OCI-LY1 (cell line): ENCODE measurements around the gene GLIPR1L2.

Source experiments
- H2AFZ ChIP-seq: fragments of 200-600 bp; sonication (generic), shearing (Covaris generic); 2 replicates; pipeline ENCODE4 v1.6.0; 2014; ENCODE audit warnings: antibody characterized with exemption, mild to moderate bottlenecking, low read length
- H3F3A ChIP-seq: fragments of 200-600 bp; sonication (generic), shearing (Covaris generic); 2 replicates; pipeline ENCODE4 v1.6.0; 2014; ENCODE audit warnings: mild to moderate bottlenecking, antibody characterized with exemption, low read length, moderate library complexity; ENCODE audit not compliant: insufficient read depth
- H3K27ac ChIP-seq: fragments of 200-600 bp; sonication (generic); 2 replicates; pipeline ENCODE4 v1.5.1; 2014; ENCODE audit warnings: low read length, mixed run types, mild to moderate bottlenecking, low read depth; ENCODE audit not compliant: poor library complexity, severe bottlenecking
- H3K27me3 ChIP-seq: fragments of 200-600 bp; sonication (generic); 2 replicates; pipeline ENCODE4 v1.6.0; 2014; ENCODE audit warnings: antibody characterized with exemption, mild to moderate bottlenecking, low read length, moderate library complexity; ENCODE audit not compliant: insufficient read depth
- H3K36me3 ChIP-seq: fragments of 200-600 bp; sonication (generic); 2 replicates; pipeline ENCODE4 v1.6.1; 2014; ENCODE audit warnings: mild to moderate bottlenecking, antibody characterized with exemption, low read length, moderate library complexity, mixed read lengths; ENCODE audit not compliant: insufficient read depth
- H3K4me1 ChIP-seq: fragments of 200-600 bp; sonication (generic); 2 replicates; pipeline ENCODE4 v1.5.1; 2014; ENCODE audit warnings: mild to moderate bottlenecking, low read length, moderate library complexity; ENCODE audit not compliant: insufficient read depth, severe bottlenecking
- H3K4me2 ChIP-seq: fragments of 200-600 bp; sonication (generic), shearing (Covaris generic); 2 replicates; pipeline ENCODE4 v1.6.1; 2014; ENCODE audit warnings: low read length
- H3K4me3 ChIP-seq: fragments of 200-600 bp; sonication (generic); 2 replicates; pipeline ENCODE4 v1.5.1; 2014; ENCODE audit warnings: low read length, low read depth, mild to moderate bottlenecking, mixed read lengths; ENCODE audit not compliant: poor library complexity, severe bottlenecking
- H3K79me2 ChIP-seq: fragments of 200-600 bp; shearing (Covaris generic); 2 replicates; pipeline ENCODE4 v1.6.1; 2016; ENCODE audit warnings: mixed run types, low read length, mixed read lengths; ENCODE audit not compliant: insufficient read depth
- H3K9ac ChIP-seq: fragments of 200-600 bp; sonication (generic), shearing (Covaris generic); 2 replicates; pipeline ENCODE4 v1.6.1; 2014; ENCODE audit warnings: mild to moderate bottlenecking, low read length, mixed read lengths
- H3K9me2 ChIP-seq: fragments of 200-600 bp; sonication (generic), shearing (Covaris generic); 2 replicates; pipeline ENCODE4 v1.6.1; 2014; ENCODE audit warnings: low read depth, mild to moderate bottlenecking, low read length, mixed read lengths
- H3K9me3 ChIP-seq: fragments of 200-600 bp; shearing (Covaris generic); 2 replicates; pipeline ENCODE4 v1.6.1; 2014; ENCODE audit warnings: low read length, mixed read lengths
- H4K20me1 ChIP-seq: fragments of 200-600 bp; sonication (generic), shearing (Covaris generic); 2 replicates; pipeline ENCODE4 v1.6.0; 2016; ENCODE audit warnings: mild to moderate bottlenecking, low read length; ENCODE audit not compliant: insufficient read depth
- EZH2 ChIP-seq: fragments of 200-600 bp; sonication (generic), shearing (Covaris generic); IDR thresholded peaks from 2 replicates; pipeline ENCODE4 v1.8.0; 2017; ENCODE audit warnings: borderline replicate concordance, mixed run types, mild to moderate bottlenecking, antibody characterized with exemption, low read length, moderate library complexity, mixed read lengths
- TF ChIP-seq, protein P1 (sequence below): fragments of 200-600 bp; sonication (generic), shearing (Covaris generic); IDR thresholded peaks from 2 replicates; pipeline ENCODE4 v1.5.1; 2017; ENCODE audit warnings: mild to moderate bottlenecking, antibody characterized with exemption, low read length, moderate library complexity, mixed read lengths

GLIPR1L2 gene

DNA sequence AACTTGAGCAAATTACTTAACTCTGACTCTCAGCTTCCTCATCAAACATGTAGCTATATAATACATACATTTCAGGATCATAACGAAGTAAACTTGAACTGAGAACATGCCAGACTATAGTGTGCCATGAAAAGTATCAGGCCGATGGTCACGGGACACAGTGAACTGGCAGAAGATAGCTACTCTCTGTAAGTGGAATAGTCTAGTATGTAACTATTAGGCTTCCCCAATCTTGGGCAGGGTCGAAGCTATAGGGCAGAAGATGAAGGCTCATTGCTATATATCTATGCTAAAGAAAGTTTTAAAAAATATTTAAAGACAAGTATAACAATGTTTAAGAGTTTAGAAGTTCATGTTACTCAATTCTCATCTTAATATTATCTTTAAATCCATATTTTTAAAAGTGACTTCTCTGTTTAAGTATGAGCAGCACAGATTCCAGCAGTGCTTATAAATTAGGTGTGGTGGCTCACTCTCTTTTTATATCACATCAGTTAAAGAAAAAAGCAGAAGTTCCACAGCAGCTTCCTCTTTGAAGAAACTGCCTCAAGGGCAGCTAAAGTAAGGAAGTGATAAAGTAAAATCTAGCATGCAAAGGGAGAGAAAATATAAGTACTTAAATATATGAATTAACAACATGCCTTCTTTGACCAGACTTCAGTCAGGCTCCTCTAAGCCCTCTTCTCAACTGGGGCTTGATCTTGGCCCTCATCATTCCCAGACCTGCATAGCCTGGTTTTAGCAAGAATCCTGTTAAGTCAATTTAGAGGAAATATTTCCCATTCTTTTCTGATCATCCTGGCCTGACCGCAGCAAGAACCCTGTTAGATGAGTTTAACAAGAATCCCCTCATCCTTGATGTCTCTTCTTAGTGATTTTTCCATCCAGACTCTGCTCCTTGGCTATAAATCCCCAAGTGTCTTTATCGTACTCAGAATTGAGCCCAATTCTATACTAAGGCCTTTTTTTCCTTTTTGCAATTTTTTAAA is 81.3 kb downstream of the GLIPR1L2 start:
- Histone ChIP-seq H3K4me1 (peaks cover 44% of the 10 kb centered on the region), H4K20me1 (no peaks in the 10 kb centered on the region), H3K9me3 (peaks cover 3% of the 10 kb centered on the region; the same call in 1 of the 2 replicates), H3F3A (no peaks in the 10 kb centered on the region), H2AFZ (0 out of 2 replicates have a peak overlapping the region, but pooled peaks have one; percentile 17), H3K79me2 (no peaks in the 10 kb centered on the region), H3K9ac (peak overlapping the region; percentile 28; the same call in 1 of the 2 replicates), H3K27ac (peak overlapping the region; percentile 86), H3K36me3 (no peaks in the 10 kb centered on the region), H3K9me2 (no peaks in the 10 kb centered on the region), H3K27me3 (no peaks in the 10 kb centered on the region), H3K4me2 (peak overlapping the region; percentile 34; the same call in 1 of the 2 replicates), H3K4me3 (no peak overlapping the region)
- TF ChIP-seq, protein P1, sequence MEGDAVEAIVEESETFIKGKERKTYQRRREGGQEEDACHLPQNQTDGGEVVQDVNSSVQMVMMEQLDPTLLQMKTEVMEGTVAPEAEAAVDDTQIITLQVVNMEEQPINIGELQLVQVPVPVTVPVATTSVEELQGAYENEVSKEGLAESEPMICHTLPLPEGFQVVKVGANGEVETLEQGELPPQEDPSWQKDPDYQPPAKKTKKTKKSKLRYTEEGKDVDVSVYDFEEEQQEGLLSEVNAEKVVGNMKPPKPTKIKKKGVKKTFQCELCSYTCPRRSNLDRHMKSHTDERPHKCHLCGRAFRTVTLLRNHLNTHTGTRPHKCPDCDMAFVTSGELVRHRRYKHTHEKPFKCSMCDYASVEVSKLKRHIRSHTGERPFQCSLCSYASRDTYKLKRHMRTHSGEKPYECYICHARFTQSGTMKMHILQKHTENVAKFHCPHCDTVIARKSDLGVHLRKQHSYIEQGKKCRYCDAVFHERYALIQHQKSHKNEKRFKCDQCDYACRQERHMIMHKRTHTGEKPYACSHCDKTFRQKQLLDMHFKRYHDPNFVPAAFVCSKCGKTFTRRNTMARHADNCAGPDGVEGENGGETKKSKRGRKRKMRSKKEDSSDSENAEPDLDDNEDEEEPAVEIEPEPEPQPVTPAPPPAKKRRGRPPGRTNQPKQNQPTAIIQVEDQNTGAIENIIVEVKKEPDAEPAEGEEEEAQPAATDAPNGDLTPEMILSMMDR, result no peak
- no peak for TF ChIP-seq EZH2

DNA sequence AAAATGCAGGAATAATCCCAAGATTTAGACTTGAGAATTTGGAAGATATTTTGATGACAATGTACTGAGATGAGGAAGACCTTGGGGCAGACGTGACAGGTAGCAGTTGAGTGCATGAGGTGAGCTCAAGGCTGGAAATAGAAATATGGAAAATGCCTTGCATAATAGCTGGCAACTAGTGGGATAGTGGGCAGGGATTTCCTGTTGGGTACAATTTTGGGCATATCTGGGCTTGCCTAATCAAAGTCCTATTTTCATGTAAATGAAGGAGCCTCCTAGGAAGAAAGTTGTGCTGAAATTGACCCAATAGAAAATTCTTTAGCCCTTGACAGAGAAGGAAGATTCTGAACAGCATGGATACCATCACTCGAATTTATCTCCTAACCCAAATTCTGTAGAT is 83.2 kb downstream of the GLIPR1L2 start:
- Histone ChIP-seq H3K27ac (peak overlapping the region; percentile 46), H3K9me3 (0 out of 2 replicates have a peak, but pooled peaks cover 3% of the 10 kb centered on the region), H3K27me3 (no peaks in the 10 kb centered on the region), H3K4me2 (no peak overlapping the region; the same call in 1 of the 2 replicates), H3K36me3 (no peaks in the 10 kb centered on the region), H3F3A (no peaks in the 10 kb centered on the region), H3K4me3 (no peak overlapping the region), H3K79me2 (no peaks in the 10 kb centered on the region), H3K4me1 (peaks cover 63% of the 10 kb centered on the region), H3K9me2 (no peaks in the 10 kb centered on the region), H2AFZ (no peak overlapping the region), H4K20me1 (no peaks in the 10 kb centered on the region), H3K9ac (no peak overlapping the region)
- TF ChIP-seq, protein P1, result no peak
- TF ChIP-seq EZH2, result no peak

DNA sequence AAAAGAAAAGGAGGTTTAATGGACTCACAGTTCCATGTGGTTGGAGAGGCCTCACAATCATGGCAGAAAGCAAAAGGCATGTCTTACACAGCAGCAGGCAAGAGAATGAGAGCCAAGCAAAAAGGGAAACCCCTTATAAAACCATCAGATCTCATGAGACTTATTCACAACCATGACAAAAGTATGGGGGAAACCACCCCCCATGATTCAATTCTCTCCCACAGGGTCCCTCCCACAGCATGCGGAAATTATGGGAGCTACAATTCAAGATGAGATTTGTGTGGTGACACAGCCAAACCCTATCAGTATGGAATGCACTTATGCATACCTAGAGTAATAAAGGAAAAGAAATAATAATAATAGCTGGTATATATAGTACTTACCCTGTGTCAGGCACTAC is 85.2 kb downstream of the GLIPR1L2 start:
- Histone ChIP-seq H3K4me1 (peaks cover 76% of the 10 kb centered on the region), H3K36me3 (no peaks in the 10 kb centered on the region), H4K20me1 (no peaks in the 10 kb centered on the region), H3F3A (no peaks in the 10 kb centered on the region), H2AFZ (no peak overlapping the region), H3K9me2 (no peaks in the 10 kb centered on the region), H3K4me2 (no peak overlapping the region), H3K27ac (no peak overlapping the region), H3K9ac (no peak overlapping the region), H3K27me3 (no peaks in the 10 kb centered on the region), H3K4me3 (no peak overlapping the region), H3K9me3 (no peaks in the 10 kb centered on the region), H3K79me2 (peaks cover under 1% of the 10 kb centered on the region; the same call in 1 of the 2 replicates)
- no peak for TF ChIP-seq EZH2
- TF ChIP-seq, protein P1, result no peak
